Activated CD4-positive, CD25-positive, alpha-beta regulatory T cell (primary cell): ENCODE measurements around the gene CARD19.

Source experiments
- DNase-seq, 4 experiments: peaks; one replicate each; lab custom pipeline; 2025; lab: John Stamatoyannopoulos, UW

The CARD19 gene

GRCh38 chr9:93064392-93065134 lies 31.5 kb upstream of the CARD19 start:
- DNase-seq, result peak; percentile 60 to 82 (median 76)

- no peak for DNase-seq
Measured at GRCh38 chr9:93065135-93065720, 30.8 kb upstream of the CARD19 start.

- no peak for DNase-seq
Measured at GRCh38 chr9:93066978-93067603, 28.9 kb upstream of the CARD19 start.

GRCh38 chr9:93068956-93069355 lies 27.1 kb upstream of the CARD19 start:
- no peak for DNase-seq

- DNase-seq, result no peak
Measured at GRCh38 chr9:93071464-93071863, 24.6 kb upstream of the CARD19 start.

- DNase-seq, result no peak
Measured at GRCh38 chr9:93072383-93072795, 23.6 kb upstream of the CARD19 start.

GRCh38 chr9:93076101-93076791 lies 19.8 kb upstream of the CARD19 start:
- DNase-seq, result no peak

- DNase-seq, result no peak
Measured at GRCh38 chr9:93076792-93077128, 19.3 kb upstream of the CARD19 start.

- DNase-seq, result no peak
Measured at GRCh38 chr9:93077367-93077766, 18.6 kb upstream of the CARD19 start.

- DNase-seq, result no peak
Measured at GRCh38 chr9:93077811-93078210, 18.2 kb upstream of the CARD19 start.

GRCh38 chr9:93079371-93079770 lies 16.6 kb upstream of the CARD19 start:
- DNase-seq, result no peak

GRCh38 chr9:93080406-93080805 lies 15.6 kb upstream of the CARD19 start:
- DNase-seq, result no peak

GRCh38 chr9:93081081-93081529 lies 14.9 kb upstream of the CARD19 start:
- DNase-seq, result no peak

- DNase-seq, result no peak
Measured at GRCh38 chr9:93081931-93082330, 14.1 kb upstream of the CARD19 start.

- DNase-seq, result no peak
Measured at GRCh38 chr9:93082841-93083411, 13.1 kb upstream of the CARD19 start.

GRCh38 chr9:93083592-93084470 lies 12.2 kb upstream of the CARD19 start:
- DNase-seq, result no peak

GRCh38 chr9:93084471-93084881 lies 11.5 kb upstream of the CARD19 start:
- no peak for DNase-seq

GRCh38 chr9:93085676-93086075 lies 10.3 kb upstream of the CARD19 start:
- no peak for DNase-seq

- DNase-seq, result no peak
Measured at GRCh38 chr9:93086447-93087224, 9.4 kb upstream of the CARD19 start.

GRCh38 chr9:93087971-93088655 lies 7.9 kb upstream of the CARD19 start:
- DNase-seq, result no peak
